ENCODE data around the gene PSME3IP1.

The PSME3IP1 gene

DNA sequence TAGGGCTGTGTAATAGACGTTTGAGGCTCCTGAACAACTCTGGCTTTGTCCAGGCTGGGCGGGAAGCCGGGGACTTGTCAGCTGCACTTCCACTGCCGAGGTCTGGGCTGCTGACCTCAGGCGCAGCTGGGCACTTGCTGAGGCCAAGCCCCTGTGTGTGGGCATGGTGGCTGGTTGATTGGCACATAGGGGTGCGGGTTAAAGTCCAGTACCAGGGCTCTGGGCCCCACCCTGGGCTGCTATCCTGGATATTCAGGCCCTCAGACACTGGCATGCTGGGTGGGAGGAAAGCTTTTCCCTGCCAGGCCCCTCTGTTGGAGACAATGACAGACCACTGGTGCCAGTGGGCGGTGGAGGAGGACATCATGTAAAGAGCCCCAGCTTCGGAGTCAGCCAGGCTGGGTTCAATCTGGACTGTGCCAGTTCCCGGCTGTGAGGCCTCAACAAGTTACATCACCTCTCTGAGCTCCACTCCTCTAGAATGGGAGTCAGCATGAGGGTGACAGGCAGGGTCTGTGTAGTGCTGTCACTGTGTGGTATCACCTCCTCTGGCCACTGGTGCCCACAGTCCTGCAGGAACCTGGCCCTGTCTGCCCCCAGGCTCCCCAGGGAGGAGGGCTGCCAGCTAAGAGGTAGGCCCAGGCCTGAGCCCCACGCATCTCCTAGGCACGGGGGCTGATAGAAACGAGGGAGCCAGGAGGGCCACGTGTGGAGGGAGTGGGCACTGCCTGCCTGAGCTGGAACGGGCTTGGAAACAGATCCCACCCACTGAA is 42.5 kb downstream of the PSME3IP1 start:
- TF ChIP-seq, protein P1, sequence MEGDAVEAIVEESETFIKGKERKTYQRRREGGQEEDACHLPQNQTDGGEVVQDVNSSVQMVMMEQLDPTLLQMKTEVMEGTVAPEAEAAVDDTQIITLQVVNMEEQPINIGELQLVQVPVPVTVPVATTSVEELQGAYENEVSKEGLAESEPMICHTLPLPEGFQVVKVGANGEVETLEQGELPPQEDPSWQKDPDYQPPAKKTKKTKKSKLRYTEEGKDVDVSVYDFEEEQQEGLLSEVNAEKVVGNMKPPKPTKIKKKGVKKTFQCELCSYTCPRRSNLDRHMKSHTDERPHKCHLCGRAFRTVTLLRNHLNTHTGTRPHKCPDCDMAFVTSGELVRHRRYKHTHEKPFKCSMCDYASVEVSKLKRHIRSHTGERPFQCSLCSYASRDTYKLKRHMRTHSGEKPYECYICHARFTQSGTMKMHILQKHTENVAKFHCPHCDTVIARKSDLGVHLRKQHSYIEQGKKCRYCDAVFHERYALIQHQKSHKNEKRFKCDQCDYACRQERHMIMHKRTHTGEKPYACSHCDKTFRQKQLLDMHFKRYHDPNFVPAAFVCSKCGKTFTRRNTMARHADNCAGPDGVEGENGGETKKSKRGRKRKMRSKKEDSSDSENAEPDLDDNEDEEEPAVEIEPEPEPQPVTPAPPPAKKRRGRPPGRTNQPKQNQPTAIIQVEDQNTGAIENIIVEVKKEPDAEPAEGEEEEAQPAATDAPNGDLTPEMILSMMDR (conservative IDR thresholded peaks at IDR 0.05; ENCODE audit: low read depth, low read length), result no peak
- no peak overlapping the region for H2AFZ ChIP-seq (ENCODE audit: low read depth)

DNA sequence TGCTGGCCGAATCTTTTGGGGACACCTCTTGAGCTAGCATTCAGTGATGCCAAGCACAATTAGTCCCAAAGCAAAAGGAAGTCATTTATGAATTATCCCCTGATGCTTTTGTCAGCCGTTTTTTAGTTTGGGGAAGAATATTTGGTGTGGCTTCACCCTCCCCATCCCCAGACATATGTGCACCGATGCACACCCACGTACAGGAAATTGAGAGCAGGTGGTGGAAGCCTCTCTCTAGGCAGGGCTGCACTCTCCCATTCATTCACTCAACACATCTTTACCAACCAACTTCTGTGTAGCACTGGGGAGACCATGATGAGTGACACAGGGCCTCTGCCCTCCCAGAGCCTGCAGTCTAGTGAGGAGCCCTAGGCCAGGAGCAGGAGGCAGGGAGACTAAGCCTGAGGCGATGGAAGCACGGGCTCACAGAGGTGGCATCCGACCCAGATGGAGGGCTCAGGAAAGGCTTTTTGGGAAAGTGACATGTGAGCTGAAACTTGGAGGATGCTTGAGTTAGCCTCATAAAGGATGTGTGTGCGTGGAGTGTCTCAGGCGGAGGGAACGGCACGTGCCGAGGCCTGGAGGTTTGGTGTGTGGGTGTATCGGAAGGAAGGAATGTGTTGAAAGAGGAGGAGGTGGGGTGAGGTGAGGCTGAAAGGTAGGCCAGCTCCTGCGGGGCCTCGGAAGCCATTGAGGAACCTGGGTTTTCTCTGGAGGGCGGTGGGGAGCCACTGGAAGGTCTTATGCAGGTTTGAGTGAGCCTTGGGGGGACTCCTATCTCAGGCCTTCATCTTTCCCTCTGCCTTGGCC is 43.8 kb downstream of the PSME3IP1 start:
- Histone ChIP-seq H2AFZ (ENCODE audit: low read depth) (no peak overlapping the region), H3K4me3 (IDR thresholded peaks at IDR 0.05; ENCODE audit: insufficient read depth, low read depth, low read length) (no peak overlapping the region), H3K27me3 (ENCODE audit: insufficient read depth, low read depth) (no peaks in the 10 kb centered on the region), H3K4me2 (no peak overlapping the region), H3K9ac (no peak overlapping the region), H3K36me3 (ENCODE audit: insufficient read depth) (no peaks in the 10 kb centered on the region), H3K4me1 (ENCODE audit: low read depth, poor library complexity, severe bottlenecking) (no peaks in the 10 kb centered on the region), H4K20me1 (ENCODE audit: insufficient read depth) (no peaks in the 10 kb centered on the region), H3K27ac (no peak overlapping the region), H3K79me2 (ENCODE audit: insufficient read depth, low read depth) (no peaks in the 10 kb centered on the region)
- TF ChIP-seq, protein P1 (conservative IDR thresholded peaks at IDR 0.05; ENCODE audit: low read depth, low read length), result no peak

More for the DNA sequence above, 42.5 kb downstream of the PSME3IP1 start:
- no peaks in the 10 kb centered on the region for H3K36me3 ChIP-seq (ENCODE audit: insufficient read depth)
- H3K79me2 ChIP-seq (ENCODE audit: insufficient read depth, low read depth), result no peaks in the 10 kb centered on the region
- H3K27ac ChIP-seq, result no peak overlapping the region
- H3K27me3 ChIP-seq (ENCODE audit: insufficient read depth, low read depth), result no peaks in the 10 kb centered on the region
- H3K4me3 ChIP-seq (IDR thresholded peaks at IDR 0.05; ENCODE audit: insufficient read depth, low read depth, low read length), result no peak overlapping the region
- no peaks in the 10 kb centered on the region for H4K20me1 ChIP-seq (ENCODE audit: insufficient read depth)
- no peak overlapping the region for H3K9ac ChIP-seq
- H3K4me2 ChIP-seq, result no peak overlapping the region
- H3K4me1 ChIP-seq (ENCODE audit: low read depth, poor library complexity, severe bottlenecking), result no peaks in the 10 kb centered on the region

DNA sequence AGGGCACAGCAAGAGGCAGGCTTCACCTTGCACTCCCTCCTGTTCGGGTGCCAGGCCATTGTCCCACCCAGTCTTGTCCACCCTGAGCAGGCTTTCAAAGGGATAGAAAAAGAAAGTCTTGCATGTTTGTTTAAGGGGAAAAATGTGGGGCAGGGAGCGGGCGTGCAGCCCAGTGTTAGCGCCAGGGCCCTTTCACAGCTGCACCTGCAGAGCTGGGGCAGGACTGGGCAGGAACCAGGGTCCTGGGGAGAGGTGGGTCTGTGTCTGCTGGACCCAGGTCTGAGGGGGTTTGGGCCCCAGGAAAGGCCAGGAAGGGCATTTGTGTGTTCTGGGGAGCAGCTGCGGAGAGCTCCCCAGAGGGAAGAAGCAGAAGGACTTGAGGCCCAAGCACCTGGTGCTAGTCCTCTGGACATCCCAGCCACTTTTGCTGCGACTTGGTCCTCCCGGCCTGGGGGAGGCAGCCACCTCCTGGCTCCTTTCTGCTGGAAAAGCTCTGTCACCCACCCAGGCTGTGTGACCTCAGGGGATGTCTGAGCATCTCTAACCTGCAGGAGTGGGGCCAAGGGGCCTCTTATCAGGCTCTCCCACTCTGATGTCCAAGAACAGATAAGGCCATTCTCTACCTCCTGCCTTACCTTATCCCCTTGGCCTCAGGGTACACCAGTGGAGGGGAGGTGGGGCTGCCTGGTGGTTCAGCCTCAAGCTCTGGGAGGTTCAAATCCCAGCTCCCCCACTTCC is 44.7 kb downstream of the PSME3IP1 start:
- no peaks in the 10 kb centered on the region for H3K36me3 ChIP-seq (ENCODE audit: insufficient read depth)
- H3K4me3 ChIP-seq (IDR thresholded peaks at IDR 0.05; ENCODE audit: insufficient read depth, low read depth, low read length), result no peak overlapping the region
- H3K4me2 ChIP-seq, result no peak overlapping the region
- no peak overlapping the region for H3K27ac ChIP-seq
- H3K79me2 ChIP-seq (ENCODE audit: insufficient read depth, low read depth), result no peaks in the 10 kb centered on the region
- H3K27me3 ChIP-seq (ENCODE audit: insufficient read depth, low read depth), result no peaks in the 10 kb centered on the region
- no peak overlapping the region for H3K9ac ChIP-seq
- no peaks in the 10 kb centered on the region for H3K4me1 ChIP-seq (ENCODE audit: low read depth, poor library complexity, severe bottlenecking)
- TF ChIP-seq, protein P1 (conservative IDR thresholded peaks at IDR 0.05; ENCODE audit: low read depth, low read length), result no peak
- H4K20me1 ChIP-seq (ENCODE audit: insufficient read depth), result no peaks in the 10 kb centered on the region
- H2AFZ ChIP-seq (ENCODE audit: low read depth), result no peak overlapping the region

DNA sequence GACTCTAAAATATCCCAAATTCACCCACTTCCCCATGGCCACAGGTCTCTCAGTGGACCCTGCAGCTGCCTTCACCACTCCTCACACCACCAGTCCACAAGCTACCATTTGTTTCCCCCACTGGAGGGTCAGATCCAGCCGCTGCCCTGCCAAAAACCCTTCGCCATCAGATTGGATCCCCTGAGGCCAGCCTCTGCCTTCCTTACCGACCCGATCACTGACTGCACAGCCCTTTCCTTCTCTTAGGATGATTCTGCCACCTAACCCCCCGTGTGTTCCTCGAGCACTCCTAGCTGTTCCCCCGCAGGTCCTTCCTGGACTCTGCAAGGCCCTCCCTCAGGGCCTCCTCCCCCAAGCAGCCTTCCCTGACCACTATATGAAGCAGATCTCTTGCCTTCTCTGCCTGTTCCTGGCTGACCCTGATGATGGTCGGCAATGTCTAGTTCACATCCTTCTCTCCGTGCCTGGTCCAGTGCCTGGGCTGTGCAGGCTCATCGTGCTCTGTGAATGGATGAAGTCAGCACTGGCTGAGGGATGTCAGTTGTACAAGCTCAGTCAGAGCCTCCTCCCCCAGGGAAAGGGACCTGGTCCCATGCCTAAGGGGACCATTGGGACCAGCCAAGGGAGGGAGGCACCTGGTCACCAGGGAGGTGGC is 47.4 kb downstream of the PSME3IP1 start:
- TF ChIP-seq, protein P1 (conservative IDR thresholded peaks at IDR 0.05; ENCODE audit: low read depth, low read length), result no peak
- Histone ChIP-seq H3K36me3 (ENCODE audit: insufficient read depth) (no peaks in the 10 kb centered on the region), H2AFZ (ENCODE audit: low read depth) (no peak overlapping the region), H3K27ac (no peak overlapping the region), H4K20me1 (ENCODE audit: insufficient read depth) (no peaks in the 10 kb centered on the region), H3K4me2 (no peak overlapping the region), H3K27me3 (ENCODE audit: insufficient read depth, low read depth) (no peaks in the 10 kb centered on the region), H3K79me2 (ENCODE audit: insufficient read depth, low read depth) (no peaks in the 10 kb centered on the region), H3K9ac (no peak overlapping the region), H3K4me1 (ENCODE audit: low read depth, poor library complexity, severe bottlenecking) (peaks cover 8% of the 10 kb centered on the region), H3K4me3 (IDR thresholded peaks at IDR 0.05; ENCODE audit: insufficient read depth, low read depth, low read length) (no peak overlapping the region)
